HTR-8/SVneo (cell line): ENCODE measurements around the gene ATR.
"Not testable (repeated sequence)": the region's sequence is repeated elsewhere in the genome, so short reads cannot be mapped to it uniquely, and the experiment has no call there.

Experiments used
- DNase-seq: peaks from one replicate; pipeline ENCODE4 v3.0.0; 2011; ENCODE audit warnings: low spot score, mixed read lengths; ENCODE audit not compliant: insufficient read length
- FAIRE-seq: peaks from 2 replicates; lab custom pipeline; 2011; peaks lifted over from hg19 to GRCh38; lab: Jason Lieb, UNC

The ATR gene

GRCh38 chr3:142578329-142579223 lies at the start of gene ATR:
ATR (minus strand) TSS chr3:142578733; CDS start chr3:142578704, 29 bp downstream.
- DNase-seq (peak; percentile 88), FAIRE-seq (peak; percentile 20)

- DNase-seq (no peak), FAIRE-seq (no peak)
Measured at GRCh38 chr3:142626971-142627370, 48.4 kb upstream of the ATR start.

GRCh38 chr3:142625153-142625440 lies 46.6 kb upstream of the ATR start:
- FAIRE-seq: no peak
- DNase-seq: no peak

DNA sequence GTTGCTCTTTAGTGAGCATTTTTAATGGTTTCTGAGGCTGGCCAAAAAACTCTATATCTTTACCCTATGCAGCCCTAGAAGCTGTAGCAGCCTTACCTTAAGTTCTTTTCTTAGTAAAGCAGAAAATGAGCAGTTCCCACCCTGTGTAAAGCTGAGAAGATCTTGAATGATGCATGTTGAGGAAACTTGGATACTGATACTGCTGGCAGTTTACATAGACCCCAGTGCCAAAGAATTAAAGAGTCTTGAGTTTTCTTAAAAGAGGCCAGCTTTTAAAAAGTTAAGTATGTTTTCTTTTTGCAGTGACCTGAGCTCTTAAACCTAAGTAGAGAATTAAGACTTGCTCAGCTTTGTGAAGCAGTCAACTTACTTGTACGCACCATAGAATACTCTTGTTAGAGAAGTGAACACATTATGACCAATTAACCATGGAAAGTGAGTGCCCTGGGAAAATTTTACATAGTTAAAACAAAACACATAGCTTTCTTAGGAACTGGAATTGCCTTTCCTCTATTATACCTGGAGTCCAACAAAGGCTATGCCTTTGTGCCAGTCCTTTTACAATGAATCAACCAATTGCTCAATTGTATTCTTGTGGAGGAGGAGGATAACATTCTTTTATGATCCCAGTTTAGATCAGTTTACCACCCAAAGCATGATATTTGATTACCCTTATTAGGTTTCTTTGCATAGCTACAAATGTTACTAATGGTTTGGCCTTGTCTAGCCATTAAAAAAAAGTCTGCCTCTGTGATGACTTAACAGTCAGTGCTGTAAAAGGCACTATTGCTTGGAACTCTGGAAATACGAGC lies 46.0 kb upstream of the ATR start:
- FAIRE-seq (no peak), DNase-seq (no peak)

- FAIRE-seq: no peak
Measured at GRCh38 chr3:142623194-142623593, 44.7 kb upstream of the ATR start.

GRCh38 chr3:142622405-142622804 lies 43.9 kb upstream of the ATR start:
- no peak for FAIRE-seq
- no peak for DNase-seq

More at GRCh38 chr3:142623194-142623593, 44.7 kb upstream of the ATR start:
- DNase-seq: no peak

DNA sequence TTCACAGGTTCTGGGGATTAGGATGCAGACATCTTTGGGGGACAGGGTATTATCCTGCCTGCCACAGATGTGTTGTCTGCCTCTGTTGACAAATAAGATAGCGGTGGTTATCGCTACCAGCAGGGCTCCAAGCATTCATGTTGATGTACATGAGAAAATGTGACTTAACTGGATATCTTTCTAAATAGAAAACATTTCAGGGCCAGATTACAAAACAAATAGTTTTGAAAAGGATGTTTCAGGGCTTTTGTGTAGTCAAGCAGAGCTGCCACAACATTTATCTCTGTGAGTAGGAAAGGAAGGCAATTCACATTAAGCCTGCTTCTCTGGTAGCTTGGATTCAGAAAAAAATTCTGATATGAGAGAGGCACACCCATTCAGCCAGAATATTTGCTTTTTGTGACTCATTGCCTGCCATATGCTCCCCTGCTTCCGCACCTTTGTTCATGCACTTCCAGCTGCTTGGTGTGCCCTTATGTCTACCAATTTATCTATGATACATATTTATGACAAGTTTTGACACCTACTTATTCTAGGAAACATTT lies 40.5 kb upstream of the ATR start:
- no peak for FAIRE-seq
- no peak for DNase-seq

- DNase-seq: no peak
- FAIRE-seq: no peak
Measured at GRCh38 chr3:142615171-142615570, 36.6 kb upstream of the ATR start.

GRCh38 chr3:142614059-142614626 lies 35.6 kb upstream of the ATR start:
- DNase-seq (no peak), FAIRE-seq (no peak)

GRCh38 chr3:142613491-142613890 lies 35.0 kb upstream of the ATR start:
- DNase-seq: no peak
- no peak for FAIRE-seq

DNA sequence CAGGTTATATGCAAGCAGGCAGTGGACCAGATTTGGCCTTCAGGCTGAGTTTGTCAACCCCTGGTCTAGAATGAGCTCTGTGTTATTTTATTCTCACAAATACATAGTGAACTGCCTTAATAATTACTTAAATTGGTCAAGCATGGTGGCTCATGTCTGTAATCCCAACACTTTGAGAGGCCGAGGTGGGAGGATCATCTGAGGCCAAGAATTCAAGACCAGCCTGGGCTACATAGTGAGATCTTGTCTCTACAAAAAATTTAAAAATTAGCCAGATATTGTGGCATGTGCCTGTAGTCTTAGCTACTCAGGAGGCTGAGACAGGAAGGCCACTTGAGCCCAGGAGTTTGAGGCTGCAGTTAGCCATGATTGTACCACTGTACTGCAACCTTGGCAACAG lies 32.7 kb upstream of the ATR start:
- FAIRE-seq (no peak), DNase-seq (no peak)

DNA sequence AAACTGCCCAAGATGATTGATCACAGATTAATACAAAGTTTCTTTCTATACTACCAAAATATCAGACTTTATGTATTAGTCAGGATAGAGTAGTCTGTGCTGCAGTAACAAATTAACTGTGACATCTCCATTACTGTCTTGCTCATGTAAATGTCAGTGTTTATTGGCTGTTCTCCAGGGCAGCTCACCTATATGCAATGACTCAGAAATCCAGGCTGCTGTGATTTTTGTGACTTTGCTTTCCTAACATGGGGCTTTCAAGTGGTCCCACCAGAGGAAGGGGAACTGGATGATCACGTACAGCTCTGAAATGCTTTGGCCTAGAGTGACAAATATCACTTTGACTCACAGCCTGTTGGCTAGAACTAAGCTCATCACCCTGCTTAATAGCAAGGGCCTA lies 30.6 kb upstream of the ATR start:
- DNase-seq (no peak), FAIRE-seq (no peak)

GRCh38 chr3:142608631-142609030 lies 30.1 kb upstream of the ATR start:
- DNase-seq: no peak
- peak; percentile 33 for FAIRE-seq

- no peak for DNase-seq
- no peak for FAIRE-seq
Measured at GRCh38 chr3:142604940-142605339, 26.4 kb upstream of the ATR start.

GRCh38 chr3:142603386-142603705 lies 24.8 kb upstream of the ATR start:
- not testable (repeated sequence) for DNase-seq, FAIRE-seq

GRCh38 chr3:142602619-142603385 lies 24.3 kb upstream of the ATR start:
- no peak for FAIRE-seq
- no peak for DNase-seq

DNA sequence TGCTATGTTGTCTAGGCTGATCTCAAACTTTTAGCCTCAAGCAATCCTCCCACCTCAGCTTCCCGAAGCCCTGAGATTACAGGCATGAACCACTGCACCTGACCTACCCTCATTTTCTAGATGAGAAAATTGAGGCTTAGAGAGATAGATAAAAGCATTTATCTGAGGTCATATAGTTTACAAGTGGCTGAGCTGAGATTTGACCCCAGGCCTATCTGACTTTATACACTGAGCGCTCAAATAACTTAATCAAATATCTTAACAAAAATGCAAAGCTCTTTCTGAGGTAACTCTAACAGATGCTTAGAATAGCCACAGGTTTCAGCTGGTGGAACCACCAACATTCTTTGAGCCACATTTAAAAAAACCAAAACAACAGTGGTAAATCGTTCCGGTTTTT lies 23.2 kb upstream of the ATR start:
- DNase-seq: no peak
- no peak for FAIRE-seq

- FAIRE-seq (no peak), DNase-seq (no peak)
Measured at GRCh38 chr3:142597906-142598305, 19.4 kb upstream of the ATR start.

DNA sequence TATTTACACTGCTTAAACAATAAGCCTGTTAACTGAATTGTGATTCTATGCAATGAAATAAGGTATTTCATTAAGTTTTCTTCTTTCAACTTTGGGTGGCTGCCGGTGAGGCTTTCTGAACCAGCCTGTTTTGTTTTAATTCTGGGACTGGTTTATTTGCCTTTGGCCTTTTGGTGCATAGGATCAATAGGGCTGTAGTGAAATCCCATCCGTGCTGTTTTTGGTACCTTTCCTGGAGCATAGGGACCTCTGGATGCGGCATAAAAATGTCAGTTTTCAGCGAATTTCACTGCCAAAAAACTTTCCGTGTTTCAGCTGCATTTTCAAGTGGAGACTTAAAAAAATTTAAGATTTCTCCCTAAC lies 18.2 kb upstream of the ATR start:
- no peak for DNase-seq
- no peak for FAIRE-seq
